Stimulated activated memory B cell treated with anti-CD40 and anti-IgM and Interleukin-4, amounts not matched to agents 10 μg/mL and 1 μg/mL and 100 μg/mL, for 72 hours (primary cell): ENCODE measurements around the gene CCNJ.
"Not testable (repeated sequence)": the region's sequence is repeated elsewhere in the genome, so short reads cannot be mapped to it uniquely, and the experiment has no call there.

Source experiments
- ATAC-seq: fragments of 150-1000 bp; cut with Tn5 transposase; 2 replicates; pipeline ENCODE4 v1.10.0; 2021
- H3K27ac Mint-ChIP-seq: one replicate; pipeline ENCODE4 v1.8.0; 2022; ENCODE audit warnings: mild to moderate bottlenecking, mixed read lengths
- H3K27me3 Mint-ChIP-seq: one replicate; pipeline ENCODE4 v1.8.0; 2022; ENCODE audit warnings: mixed read lengths
- H3K36me3 Mint-ChIP-seq: one replicate; pipeline ENCODE4 v1.8.0; 2022; ENCODE audit warnings: mixed read lengths
- H3K4me1 Mint-ChIP-seq: one replicate; pipeline ENCODE4 v1.8.0; 2022; ENCODE audit warnings: mixed read lengths
- H3K4me3 Mint-ChIP-seq: one replicate; pipeline ENCODE4 v1.8.0; 2022; ENCODE audit warnings: mild to moderate bottlenecking, moderate library complexity, mixed read lengths
- H3K9me3 Mint-ChIP-seq: one replicate; pipeline ENCODE4 v1.8.0; 2022; ENCODE audit warnings: mixed read lengths

The CCNJ gene

GRCh38 chr10:96043033-96043892 lies at the start of gene CCNJ:
TSS of gene CCNJ (plus strand) at chr10:96043583. CDS start at chr10:96044394, 811 bp downstream.
- H3K27me3 Mint-ChIP-seq: no peaks in the 10 kb centered on the region
- peaks cover 28% of the 10 kb centered on the region for H3K36me3 Mint-ChIP-seq
- peak within 1 kb of the TSS; percentile 90 for H3K27ac Mint-ChIP-seq
- peaks cover 37% of the 10 kb centered on the region for H3K4me1 Mint-ChIP-seq
- H3K4me3 Mint-ChIP-seq: peak within 1 kb of the TSS; percentile 90
- H3K9me3 Mint-ChIP-seq: no peaks in the 10 kb centered on the region
- peak; percentile 95 for ATAC-seq

DNA sequence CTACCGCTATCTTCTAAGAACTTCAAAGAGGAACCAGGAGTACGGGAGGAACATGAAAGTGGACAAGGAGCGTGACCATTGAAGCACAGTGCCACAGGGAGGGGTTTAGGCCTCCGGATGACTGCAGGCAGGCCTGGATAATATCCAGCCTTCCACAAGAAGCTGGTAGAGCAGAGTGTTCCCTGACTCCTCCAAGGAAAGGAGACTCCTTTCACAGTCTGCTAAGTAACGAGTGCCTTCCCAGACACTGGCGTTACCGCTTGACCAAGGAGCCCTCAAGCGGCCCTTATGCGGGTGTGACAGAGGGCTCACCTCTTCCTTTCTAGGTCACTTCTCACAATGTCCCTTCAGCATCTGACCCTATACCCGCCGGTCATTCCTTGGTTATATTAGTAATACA lies 49.0 kb upstream of the CCNJ start:
- H3K27ac Mint-ChIP-seq, H3K4me1 Mint-ChIP-seq, H3K27me3 Mint-ChIP-seq, H3K4me3 Mint-ChIP-seq, H3K36me3 Mint-ChIP-seq, ATAC-seq, H3K9me3 Mint-ChIP-seq: not testable (repeated sequence)

GRCh38 chr10:95998255-95998784 lies 45.1 kb upstream of the CCNJ start:
- peaks cover 6% of the 10 kb centered on the region for H3K4me1 Mint-ChIP-seq
- ATAC-seq: no peak
- H3K27ac Mint-ChIP-seq: no peak overlapping the region
- peaks cover 4% of the 10 kb centered on the region for H3K36me3 Mint-ChIP-seq
- H3K27me3 Mint-ChIP-seq: no peaks in the 10 kb centered on the region
- H3K9me3 Mint-ChIP-seq: no peaks in the 10 kb centered on the region
- H3K4me3 Mint-ChIP-seq: no peak overlapping the region

GRCh38 chr10:96013956-96014355 lies 29.4 kb upstream of the CCNJ start:
- peaks cover 7% of the 10 kb centered on the region for H3K4me1 Mint-ChIP-seq
- no peak overlapping the region for H3K4me3 Mint-ChIP-seq
- H3K36me3 Mint-ChIP-seq: peaks cover 5% of the 10 kb centered on the region
- no peak overlapping the region for H3K27ac Mint-ChIP-seq
- ATAC-seq: no peak
- no peaks in the 10 kb centered on the region for H3K27me3 Mint-ChIP-seq
- H3K9me3 Mint-ChIP-seq: no peaks in the 10 kb centered on the region

GRCh38 chr10:96014473-96015102 lies 28.8 kb upstream of the CCNJ start:
- H3K9me3 Mint-ChIP-seq: no peaks in the 10 kb centered on the region
- H3K4me1 Mint-ChIP-seq: peaks cover 7% of the 10 kb centered on the region
- H3K27me3 Mint-ChIP-seq: no peaks in the 10 kb centered on the region
- no peak for ATAC-seq
- H3K4me3 Mint-ChIP-seq: no peak overlapping the region
- peaks cover 5% of the 10 kb centered on the region for H3K36me3 Mint-ChIP-seq
- no peak overlapping the region for H3K27ac Mint-ChIP-seq

- Mint-ChIP-seq H3K4me3 (no peak overlapping the region), H3K27ac (no peak overlapping the region), H3K36me3 (peaks cover 6% of the 10 kb centered on the region)
Observed at GRCh38 chr10:96017191-96017687, 26.1 kb upstream of the CCNJ start.

GRCh38 chr10:96021332-96021731 lies 22.1 kb upstream of the CCNJ start:
- H3K27me3 Mint-ChIP-seq: no peaks in the 10 kb centered on the region
- H3K9me3 Mint-ChIP-seq: no peaks in the 10 kb centered on the region
- H3K4me1 Mint-ChIP-seq: peaks cover 7% of the 10 kb centered on the region
- no peak overlapping the region for H3K27ac Mint-ChIP-seq
- no peak for ATAC-seq
- H3K36me3 Mint-ChIP-seq: peaks cover 9% of the 10 kb centered on the region
- no peak overlapping the region for H3K4me3 Mint-ChIP-seq

More at GRCh38 chr10:96017191-96017687, 26.1 kb upstream of the CCNJ start:
- H3K9me3 Mint-ChIP-seq: no peaks in the 10 kb centered on the region
- peak; percentile 79 for ATAC-seq
- H3K4me1 Mint-ChIP-seq: peaks cover 7% of the 10 kb centered on the region
- no peaks in the 10 kb centered on the region for H3K27me3 Mint-ChIP-seq

- Mint-ChIP-seq H3K27me3 (no peaks in the 10 kb centered on the region), H3K27ac (no peak overlapping the region), H3K4me1 (no peaks in the 10 kb centered on the region), H3K36me3 (peaks cover 12% of the 10 kb centered on the region), H3K4me3 (no peak overlapping the region), H3K9me3 (no peaks in the 10 kb centered on the region)
- no peak for ATAC-seq
Observed at GRCh38 chr10:96022739-96023138, 20.6 kb upstream of the CCNJ start.

DNA sequence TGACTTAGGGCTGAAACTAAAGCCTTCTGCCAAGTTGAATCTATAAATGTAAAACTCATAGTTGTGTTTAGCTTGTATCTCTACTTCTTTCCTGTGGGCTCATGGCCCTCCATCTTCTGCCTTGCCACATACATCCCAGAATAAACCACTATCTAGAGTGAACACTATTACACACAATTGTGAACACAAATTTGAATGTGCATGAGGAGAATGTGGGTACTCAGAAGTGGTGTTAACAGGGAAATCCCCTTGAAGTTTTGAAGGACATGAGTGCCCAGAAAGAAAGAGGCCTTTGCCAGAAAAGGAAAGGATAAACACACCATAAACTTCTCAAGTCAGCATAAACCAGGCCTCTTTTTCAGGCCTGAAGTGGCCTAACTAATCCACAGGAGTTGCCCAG lies 20.2 kb upstream of the CCNJ start:
- no peaks in the 10 kb centered on the region for H3K27me3 Mint-ChIP-seq
- H3K4me1 Mint-ChIP-seq: no peaks in the 10 kb centered on the region
- H3K27ac Mint-ChIP-seq: no peak overlapping the region
- no peaks in the 10 kb centered on the region for H3K9me3 Mint-ChIP-seq
- ATAC-seq: no peak
- peaks cover 15% of the 10 kb centered on the region for H3K36me3 Mint-ChIP-seq
- no peak overlapping the region for H3K4me3 Mint-ChIP-seq

GRCh38 chr10:96025566-96025965 lies 17.8 kb upstream of the CCNJ start:
- H3K27ac Mint-ChIP-seq: no peak overlapping the region
- H3K27me3 Mint-ChIP-seq: no peaks in the 10 kb centered on the region
- H3K36me3 Mint-ChIP-seq: peaks cover 11% of the 10 kb centered on the region
- H3K9me3 Mint-ChIP-seq: no peaks in the 10 kb centered on the region
- peak; percentile 59 for ATAC-seq
- H3K4me1 Mint-ChIP-seq: no peaks in the 10 kb centered on the region
- no peak overlapping the region for H3K4me3 Mint-ChIP-seq

DNA sequence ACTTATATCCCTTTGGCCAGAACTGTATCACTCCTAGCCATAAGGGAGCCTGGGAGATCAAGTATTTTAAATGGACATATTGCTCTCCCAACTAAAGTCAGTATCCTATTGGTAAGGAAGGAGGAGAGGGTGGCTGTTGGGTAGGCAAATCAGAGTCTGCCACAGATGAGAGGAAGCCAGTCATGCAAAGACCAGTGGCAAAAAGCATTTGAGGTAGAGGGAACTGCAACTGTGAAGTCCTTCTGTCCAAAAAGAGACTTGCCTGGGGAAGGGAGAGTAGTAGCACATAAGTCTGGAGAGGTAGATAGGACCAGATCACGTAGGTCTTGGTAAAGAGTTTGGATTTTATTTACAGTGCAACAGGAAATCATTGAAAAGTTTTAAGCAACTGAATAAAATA lies 8.8 kb upstream of the CCNJ start:
- H3K4me1 Mint-ChIP-seq: peaks cover 10% of the 10 kb centered on the region
- peaks cover 7% of the 10 kb centered on the region for H3K36me3 Mint-ChIP-seq
- ATAC-seq: no peak
- H3K9me3 Mint-ChIP-seq: no peaks in the 10 kb centered on the region
- H3K4me3 Mint-ChIP-seq: no peak overlapping the region
- no peaks in the 10 kb centered on the region for H3K27me3 Mint-ChIP-seq
- H3K27ac Mint-ChIP-seq: no peak overlapping the region

GRCh38 chr10:96038476-96039387 lies 4.7 kb upstream of the CCNJ start:
- no peak for ATAC-seq
- no peak overlapping the region for H3K4me3 Mint-ChIP-seq
- H3K9me3 Mint-ChIP-seq: no peaks in the 10 kb centered on the region
- peaks cover 18% of the 10 kb centered on the region for H3K4me1 Mint-ChIP-seq
- no peaks in the 10 kb centered on the region for H3K27me3 Mint-ChIP-seq
- no peak overlapping the region for H3K27ac Mint-ChIP-seq
- H3K36me3 Mint-ChIP-seq: peaks cover 7% of the 10 kb centered on the region

DNA sequence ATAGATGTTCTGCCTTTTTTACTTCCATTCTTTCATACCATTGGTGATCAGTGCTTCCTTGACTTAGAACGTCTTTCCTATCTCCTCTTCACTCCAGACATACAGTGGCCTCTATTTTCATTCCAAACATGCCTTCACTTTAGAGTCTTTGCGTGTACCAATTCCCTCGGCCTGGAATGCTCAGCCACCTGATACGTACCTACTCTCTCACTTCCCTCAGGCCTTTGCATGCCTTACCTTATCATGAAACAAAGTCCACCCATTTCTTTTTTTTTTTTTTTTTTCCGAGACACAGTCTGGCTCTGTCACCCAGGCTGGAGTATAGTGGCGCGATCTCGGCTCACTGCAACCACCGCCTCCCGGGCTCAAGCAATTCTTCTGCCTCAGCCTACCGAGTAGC lies 2.2 kb upstream of the CCNJ start:
- Mint-ChIP-seq H3K9me3 (no peaks in the 10 kb centered on the region), H3K36me3 (peaks cover 13% of the 10 kb centered on the region), H3K4me3 (no peak overlapping the region), H3K27me3 (no peaks in the 10 kb centered on the region), H3K4me1 (peaks cover 23% of the 10 kb centered on the region), H3K27ac (no peak overlapping the region)
- ATAC-seq: no peak

GRCh38 chr10:96043893-96044715 lies 721 bp downstream of the CCNJ start:
- H3K27ac Mint-ChIP-seq: peak overlapping the region; percentile 90
- no peaks in the 10 kb centered on the region for H3K9me3 Mint-ChIP-seq
- no peaks in the 10 kb centered on the region for H3K27me3 Mint-ChIP-seq
- H3K36me3 Mint-ChIP-seq: peaks cover 31% of the 10 kb centered on the region
- peak; percentile 66 for ATAC-seq
- H3K4me3 Mint-ChIP-seq: peak overlapping the region; percentile 90
- peaks cover 46% of the 10 kb centered on the region for H3K4me1 Mint-ChIP-seq
